ENCODE measurements around the gene PATE4. TPM values are rescaled to one million over a fixed set of nuclear protein-coding genes. Genes with fewer than 3 reads are reported as not detected.

Gene PATE4
- total RNA-seq, 4 donors from 2014 or later = not detected

DNA sequence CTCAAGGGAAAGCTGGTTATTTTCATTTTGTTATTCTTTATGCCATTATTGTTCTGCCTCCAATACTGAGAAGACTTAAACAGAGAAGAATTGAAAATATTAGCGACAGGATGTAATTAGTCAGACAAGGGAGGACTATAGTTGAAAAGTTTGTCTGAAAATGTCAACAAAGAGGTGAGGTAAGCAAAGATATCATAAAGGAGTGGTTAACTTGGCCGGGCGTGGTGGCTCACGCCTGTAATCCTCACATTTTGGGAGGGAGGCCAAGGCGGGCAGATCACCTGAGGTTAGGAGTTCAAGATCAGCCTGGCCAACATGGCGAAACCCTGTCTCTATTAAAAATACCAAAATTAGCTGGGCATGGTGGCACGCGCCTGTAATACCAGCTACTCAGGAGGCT, 50.3 kb downstream of the PATE4 start:
- ATAC-seq (no peak), DNase-seq (no peak)
- no peaks in the 10 kb centered on the region for H3K36me3 ChIP-seq
- H3K4me1 ChIP-seq = peaks cover 0 to 2% of the 10 kb centered on the region in 2 donors
- TF ChIP-seq POLR2A (IDR thresholded peaks at IDR 0.05) = no peak
- TF ChIP-seq, protein P1, sequence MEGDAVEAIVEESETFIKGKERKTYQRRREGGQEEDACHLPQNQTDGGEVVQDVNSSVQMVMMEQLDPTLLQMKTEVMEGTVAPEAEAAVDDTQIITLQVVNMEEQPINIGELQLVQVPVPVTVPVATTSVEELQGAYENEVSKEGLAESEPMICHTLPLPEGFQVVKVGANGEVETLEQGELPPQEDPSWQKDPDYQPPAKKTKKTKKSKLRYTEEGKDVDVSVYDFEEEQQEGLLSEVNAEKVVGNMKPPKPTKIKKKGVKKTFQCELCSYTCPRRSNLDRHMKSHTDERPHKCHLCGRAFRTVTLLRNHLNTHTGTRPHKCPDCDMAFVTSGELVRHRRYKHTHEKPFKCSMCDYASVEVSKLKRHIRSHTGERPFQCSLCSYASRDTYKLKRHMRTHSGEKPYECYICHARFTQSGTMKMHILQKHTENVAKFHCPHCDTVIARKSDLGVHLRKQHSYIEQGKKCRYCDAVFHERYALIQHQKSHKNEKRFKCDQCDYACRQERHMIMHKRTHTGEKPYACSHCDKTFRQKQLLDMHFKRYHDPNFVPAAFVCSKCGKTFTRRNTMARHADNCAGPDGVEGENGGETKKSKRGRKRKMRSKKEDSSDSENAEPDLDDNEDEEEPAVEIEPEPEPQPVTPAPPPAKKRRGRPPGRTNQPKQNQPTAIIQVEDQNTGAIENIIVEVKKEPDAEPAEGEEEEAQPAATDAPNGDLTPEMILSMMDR (IDR thresholded peaks at IDR 0.05 in 4 of 5, conservative IDR thresholded peaks at IDR 0.05 in 1 of 5) = no peak
- H3K9me3 ChIP-seq = no peaks in the 10 kb centered on the region
- H3K4me3 ChIP-seq = no peak overlapping the region
- H3K27me3 ChIP-seq = no peaks in the 10 kb centered on the region
- H3K27ac ChIP-seq = no peak overlapping the region
- intact Hi-C loops (cut with DNase I; ENCODE audit: low total_unique reads) (no loop called here), in situ Hi-C loops (cut with MboI; ENCODE audit: low sequenced_read_pairs in 4 of 4) (loop anchor here in 3 of 4 donors (25.0 kb wide), 3 partner anchors 271 to 921 kb away; partner anchors contain the start of genes CCDC15 (in 1 of the 3) and TMEM218 (in 1 of the 3))

DNA sequence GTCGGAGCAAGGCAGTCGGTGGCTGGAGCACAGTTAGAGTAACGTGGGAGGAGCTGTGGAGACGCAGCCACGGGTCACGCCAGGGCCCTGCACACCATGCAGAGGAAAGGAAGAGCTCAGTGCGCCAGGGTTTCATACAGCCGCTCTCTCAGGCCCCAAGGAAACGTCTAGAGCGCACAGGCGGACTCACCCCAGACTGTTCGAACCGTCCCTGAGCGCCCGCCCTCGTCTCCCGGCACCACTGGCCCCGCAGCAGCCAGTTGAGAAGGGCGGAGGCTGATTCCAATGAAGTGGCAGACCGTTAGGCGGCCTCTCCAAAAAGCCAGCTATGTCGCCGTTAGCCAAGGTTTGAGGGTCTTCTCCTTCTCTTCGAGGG, 53.9 kb downstream of the PATE4 start:
- Histone ChIP-seq H3K4me1 (peaks cover 0 to 5% of the 10 kb centered on the region in 2 donors), H3K9me3 (no peaks in the 10 kb centered on the region), H3K4me3 (peak overlapping the region; percentile 66 to 93 (median 80)), H3K27ac (peak overlapping the region; percentile 81 to 95 (median 92)), H3K36me3 (no peaks in the 10 kb centered on the region), H3K27me3 (no peaks in the 10 kb centered on the region)
- intact Hi-C loops (cut with DNase I; ENCODE audit: low total_unique reads) = loop anchor here (1.0 kb wide), 2 partner anchors 16 to 176 kb away; partner anchors contain the start of gene PUS3
- in situ Hi-C loops (cut with MboI; ENCODE audit: low sequenced_read_pairs in 4 of 4) = loop anchor here in 3 of 4 donors (25.0 kb wide), 3 partner anchors 275 to 925 kb away; partner anchors contain the start of genes CCDC15 (in 1 of the 3) and TMEM218 (in 1 of the 3)
- no peak for DNase-seq
- peak; percentile 26 to 27 for ATAC-seq
- no peak for TF ChIP-seq POLR2A (IDR thresholded peaks at IDR 0.05)
- TF ChIP-seq, protein P1 (IDR thresholded peaks at IDR 0.05 in 4 of 5, conservative IDR thresholded peaks at IDR 0.05 in 1 of 5) = no peak

DNA sequence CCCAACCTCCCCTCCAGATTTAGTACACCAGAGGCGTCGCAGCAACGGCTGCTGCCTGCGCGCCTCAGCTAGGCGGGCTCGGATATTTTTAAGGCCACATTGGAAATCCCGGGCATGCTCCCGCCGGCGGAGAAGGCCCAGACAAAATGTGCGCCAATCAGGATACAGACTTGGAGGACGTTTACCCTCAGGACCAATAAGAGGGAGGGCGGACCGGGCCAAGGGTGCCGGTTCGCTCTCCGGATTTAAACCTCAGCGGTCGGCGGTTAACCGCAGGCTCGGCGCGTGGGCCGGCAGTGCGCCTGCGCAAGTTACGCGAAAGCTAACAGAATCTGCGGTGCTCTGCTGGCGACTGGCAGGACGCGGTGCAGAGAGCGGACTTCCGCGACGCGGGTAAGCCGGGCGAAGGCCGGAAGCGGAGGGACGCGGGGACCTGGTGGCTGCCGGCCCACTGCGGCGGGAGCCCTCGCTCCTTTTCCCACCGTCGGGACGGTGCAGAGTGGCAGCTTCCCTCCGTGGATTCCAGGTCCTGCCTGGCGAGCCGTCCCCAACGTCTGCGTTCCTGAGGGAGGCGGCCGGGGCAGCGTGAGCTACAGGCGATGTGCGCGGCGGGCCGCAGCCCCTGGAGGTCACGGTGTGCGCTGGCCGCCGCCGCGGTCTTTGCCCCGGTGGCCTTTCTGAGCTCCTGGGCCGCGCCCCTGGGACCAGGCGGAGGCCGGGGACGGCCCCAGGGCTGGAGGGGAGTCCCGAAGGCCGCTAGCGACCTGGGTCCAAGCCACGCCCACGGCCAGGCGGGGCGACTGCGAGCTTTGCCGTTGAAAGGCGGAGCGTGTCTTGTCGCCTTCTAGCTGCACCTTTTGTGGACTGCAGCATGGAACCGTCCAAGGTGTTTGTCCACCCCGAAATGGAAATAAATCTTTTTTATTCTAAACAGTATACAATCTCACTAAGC, 54.5 kb downstream of the PATE4 start, which contains the start of gene HYLS1:
HYLS1 (plus strand) TSS at position 296 of the 952 bp plus-strand sequence. CDS start 11,701 bp downstream, outside the sequence.
- TF ChIP-seq, protein P1 (IDR thresholded peaks at IDR 0.05 in 4 of 5, conservative IDR thresholded peaks at IDR 0.05 in 1 of 5) = peak in 4 of 5 experiments; percentile 11 to 51 (median 40)
- TF ChIP-seq POLR2A (IDR thresholded peaks at IDR 0.05) = peak; percentile 52 to 76
- Histone ChIP-seq H3K4me3 (peak within 1 kb of the TSS; percentile 66 to 93 (median 80)), H3K36me3 (no peaks in the 10 kb centered on the region), H3K27me3 (no peaks in the 10 kb centered on the region), H3K9me3 (no peaks in the 10 kb centered on the region), H3K4me1 (peaks cover 0 to 5% of the 10 kb centered on the region in 2 donors), H3K27ac (peak within 1 kb of the TSS; percentile 81 to 95 (median 92))
- ATAC-seq (peak; percentile 97), DNase-seq (peak; percentile 91 to 92)
- intact Hi-C loops (cut with DNase I; ENCODE audit: low total_unique reads) (loop anchor here (1.0 kb wide), 2 partner anchors 16 to 176 kb away; partner anchors contain the start of gene PUS3), in situ Hi-C loops (cut with MboI; ENCODE audit: low sequenced_read_pairs in 4 of 4) (loop anchor here in 3 of 4 donors (25.0 kb wide), 3 partner anchors 275 to 925 kb away; partner anchors contain the start of genes CCDC15 (in 1 of the 3) and TMEM218 (in 1 of the 3))

Other genes starting within 250 kb of the PATE4 start
- 10 to 100 TPM; 31.5 to 34.6 (median 32.9) TPM for gene STT3A, start 240.5 kb upstream of the PATE4 start, total RNA-seq
- under 1 TPM in 2 of 4 donors, not detected in 2; 0.42 to 0.56 TPM for gene CHEK1, start 208.2 kb upstream of the PATE4 start, total RNA-seq
- not detected for gene ACRV1, start 152.5 kb upstream of the PATE4 start, total RNA-seq
- gene PATE1, start 87.0 kb upstream of the PATE4 start, total RNA-seq = not detected
- gene PATE2, start 54.5 kb upstream of the PATE4 start, total RNA-seq = not detected
- gene PATE3, start 45.2 kb upstream of the PATE4 start, total RNA-seq = not detected
- 1 to 10 TPM in 3 of 4 donors, under 1 TPM in 1; 0.56 to 3.9 (median 1.9) TPM for gene HYLS1, start 54.4 kb downstream of the PATE4 start, total RNA-seq
- gene PUS3, start 69.9 kb downstream of the PATE4 start, total RNA-seq = 10 to 100 TPM in 3 of 4 donors, 1 to 10 TPM in 1; 7.0 to 13.5 (median 11.7) TPM
- not detected for gene DDX25, start 71.2 kb downstream of the PATE4 start, total RNA-seq
- under 1 TPM in 1 of 4 donors, not detected in 3; 0.10 TPM for gene VSIG10L2, start 112.7 kb downstream of the PATE4 start, total RNA-seq
- 1 to 10 TPM; 1.0 to 2.0 (median 1.8) TPM for gene CDON, start 229.6 kb downstream of the PATE4 start, total RNA-seq

Measured in gastrocnemius medialis (tissue), 4 donors.